OCI-LY7 (cell line): ENCODE results near the gene NRCAM. TPM values are rescaled to one million over a fixed set of nuclear protein-coding genes. Genes with fewer than 3 reads are reported as not detected.
A peak's percentile ranks its signal among the peaks of the same experiment; 100 is the strongest.

Source experiments
- BruUV-seq: library from RNA; stranded (reverse); fragments of 400-500 nt; replicated peaks from 2 replicates; lab custom pipeline; 2021; lab: Mats Ljungman, UMichigan
- CTCF ChIA-PET: fragments of 300-600 bp; sonication (Branson Sonifier 250); formaldehyde crosslinking; loops from one replicate; lab custom pipeline; 2022; ENCODE audit warnings: antibody characterized with exemption; ENCODE audit not compliant: unreplicated experiment; lab: Charles Lee
- POLR2A ChIA-PET: fragments of 300-600 bp; sonication (Branson Sonifier 250); formaldehyde crosslinking; loops from one replicate; lab custom pipeline; 2022; ENCODE audit warnings: antibody characterized with exemption; lab: Charles Lee
- DNase-seq: peaks from one replicate; pipeline ENCODE4 v3.0.0-alpha.2; 2015; ENCODE audit warnings: low spot score
- H2AFZ ChIP-seq: fragments of 200-600 bp; sonication (generic), shearing (Covaris generic); 2 replicates; pipeline ENCODE4 v1.6.1; 2014; ENCODE audit warnings: mild to moderate bottlenecking, antibody characterized with exemption, low read length, moderate library complexity
- H3K27ac ChIP-seq: fragments of 200-600 bp; sonication (generic); 2 replicates; pipeline ENCODE4 v1.5.1; 2014; ENCODE audit warnings: mixed run types, low read depth, mild to moderate bottlenecking, moderate library complexity, low read length, inconsistent platforms; ENCODE audit not compliant: poor library complexity, severe bottlenecking
- H3K36me3 ChIP-seq: fragments of 200-600 bp; sonication (generic); 2 replicates; pipeline ENCODE4 v1.6.1; 2014; ENCODE audit warnings: mild to moderate bottlenecking, antibody characterized with exemption, low read length, moderate library complexity, mixed read lengths; ENCODE audit not compliant: insufficient read depth
- H3K4me1 ChIP-seq: fragments of 200-600 bp; sonication (generic); 2 replicates; pipeline ENCODE4 v1.5.1; 2014; ENCODE audit warnings: mild to moderate bottlenecking, low read length; ENCODE audit not compliant: insufficient read depth, poor library complexity, severe bottlenecking
- H3K4me2 ChIP-seq: fragments of 200-600 bp; sonication (generic); 2 replicates; pipeline ENCODE4 v1.6.1; 2014; ENCODE audit warnings: mild to moderate bottlenecking, low read length
- H3K4me3 ChIP-seq: fragments of 200-600 bp; sonication (generic); 2 replicates; pipeline ENCODE4 v1.5.1; 2014; ENCODE audit warnings: mild to moderate bottlenecking, low read depth, low read length; ENCODE audit not compliant: poor library complexity, severe bottlenecking
- H3K79me2 ChIP-seq: fragments of 200-600 bp; sonication (generic); 2 replicates; pipeline ENCODE4 v1.6.1; 2016; ENCODE audit warnings: low read depth, mild to moderate bottlenecking, low read length, moderate library complexity, mixed read lengths; ENCODE audit not compliant: insufficient read depth
- H3K9me2 ChIP-seq: fragments of 200-600 bp; sonication (generic); 2 replicates; pipeline ENCODE4 v1.6.1; 2016; ENCODE audit warnings: mild to moderate bottlenecking, low read length, mixed read lengths; ENCODE audit not compliant: insufficient read depth
- H3K9me3 ChIP-seq: fragments of 200-600 bp; sonication (generic); 2 replicates; pipeline ENCODE4 v1.6.1; 2014; ENCODE audit warnings: mild to moderate bottlenecking, mixed run types, low read length, mixed read lengths
- H4K20me1 ChIP-seq: fragments of 200-600 bp; sonication (generic); 2 replicates; pipeline ENCODE4 v1.6.1; 2014; ENCODE audit warnings: mild to moderate bottlenecking, antibody characterized with exemption, low read length, moderate library complexity, mixed read lengths; ENCODE audit not compliant: insufficient read depth
- CTCF ChIP-seq: fragments of 200-600 bp; sonication (generic); conservative IDR thresholded peaks from 2 replicates; pipeline ENCODE4 v1.5.1; 2014; ENCODE audit warnings: mild to moderate bottlenecking, antibody characterized with exemption, low read length, moderate library complexity, mixed read lengths
- EZH2phosphoT487 ChIP-seq: fragments of 200-600 bp; sonication (generic); IDR thresholded peaks from 2 replicates; pipeline ENCODE4 v1.6.1; 2018; ENCODE audit warnings: low read depth, borderline replicate concordance, mild to moderate bottlenecking, mixed run types, antibody characterized with exemption, low read length, moderate library complexity, mixed read lengths
- intact Hi-C: fragments of 100-400 bp; cut with micrococcal nuclease; formaldehyde crosslinking; loops from one replicate; pipeline ENCODE4 v1.10.0; 2022; ENCODE audit not compliant: unreplicated experiment
- total RNA-seq, 2 experiments: library from RNA; depleted of rRNA in 1 of 2; stranded (reverse); fragments of >200 nt in 1 of 2; shearing (Covaris generic) in 1 of 2; gene quantifications; 2 replicates each; pipeline ENCODE4 v1.2.3, GENCODE V29; 2014 to 2022

Gene NRCAM
- total RNA-seq, 2 experiments from 2014 or later: not detected

DNA sequence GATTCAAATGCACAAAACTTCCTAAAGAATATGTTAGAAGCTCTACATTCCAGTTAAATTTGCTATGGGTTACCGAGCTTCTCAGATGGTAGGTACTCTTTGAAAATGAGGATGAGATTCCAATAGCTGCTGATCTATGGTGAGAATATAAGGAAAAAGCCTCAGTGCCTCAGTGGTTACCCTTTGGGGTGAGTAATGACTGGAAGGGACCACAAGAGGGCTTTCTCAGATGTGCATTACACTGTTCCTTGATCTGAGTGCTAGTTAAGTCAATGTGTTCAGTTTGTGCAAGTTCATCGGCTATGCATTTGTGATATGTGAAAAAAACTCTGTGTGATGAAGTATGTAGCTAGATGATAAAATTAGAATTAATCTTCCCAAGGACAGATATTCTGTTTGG is 3.5 kb downstream of the NRCAM start:
- H3K4me3 ChIP-seq: no peak overlapping the region
- H4K20me1 ChIP-seq: no peaks in the 10 kb centered on the region
- POLR2A ChIA-PET: interaction anchor here (1.0 kb wide), 1 partner anchor 25 kb away, joined by 3 read pairs; no protein-coding TSS in a partner anchor
- H3K9me3 ChIP-seq: no peaks in the 10 kb centered on the region
- CTCF ChIA-PET: interaction anchor here (1.3 kb wide), 1 partner anchor 44 kb away, joined by 5 read pairs; no protein-coding TSS in a partner anchor
- no peaks in the 10 kb centered on the region for H3K9me2 ChIP-seq
- no peak overlapping the region for H2AFZ ChIP-seq
- H3K4me1 ChIP-seq: no peaks in the 10 kb centered on the region
- no peak overlapping the region for H3K4me2 ChIP-seq
- BruUV-seq: no TSS peak
- DNase-seq: peak; percentile 45
- H3K27ac ChIP-seq: no peak overlapping the region
- no peaks in the 10 kb centered on the region for H3K36me3 ChIP-seq
- TF ChIP-seq EZH2phosphoT487 (no peak), CTCF (peak; percentile 77)
- H3K79me2 ChIP-seq: no peaks in the 10 kb centered on the region
- intact Hi-C loops: loop anchor here (2.0 kb wide), 1 partner anchor 44 kb away; no protein-coding TSS in a partner anchor

- no peak for DNase-seq
- H3K79me2 ChIP-seq: no peaks in the 10 kb centered on the region
- H3K9me3 ChIP-seq: no peaks in the 10 kb centered on the region
- no peaks in the 10 kb centered on the region for H3K36me3 ChIP-seq
- intact Hi-C loops: no loop called here
- H3K4me2 ChIP-seq: no peak overlapping the region
- H3K4me1 ChIP-seq: no peaks in the 10 kb centered on the region
- TF ChIP-seq CTCF: no peak
- no peak for TF ChIP-seq EZH2phosphoT487
- no peak overlapping the region for H2AFZ ChIP-seq
- H3K9me2 ChIP-seq: no peaks in the 10 kb centered on the region
- ChIA-PET POLR2A (no interaction called here), CTCF (no interaction called here)
- no peak overlapping the region for H3K4me3 ChIP-seq
- H4K20me1 ChIP-seq: no peaks in the 10 kb centered on the region
- no peak overlapping the region for H3K27ac ChIP-seq
- no TSS peak for BruUV-seq
Measured at GRCh38 chr7:108451296-108451848, 4.9 kb downstream of the NRCAM start.

GRCh38 chr7:108450160-108450559 is 6.1 kb downstream of the NRCAM start:
- Histone ChIP-seq H3K4me1 (no peaks in the 10 kb centered on the region), H3K79me2 (no peaks in the 10 kb centered on the region), H3K27ac (no peak overlapping the region), H3K9me3 (no peaks in the 10 kb centered on the region), H3K36me3 (no peaks in the 10 kb centered on the region), H3K4me2 (no peak overlapping the region), H3K4me3 (no peak overlapping the region), H3K9me2 (no peaks in the 10 kb centered on the region), H2AFZ (no peak overlapping the region), H4K20me1 (no peaks in the 10 kb centered on the region)
- BruUV-seq: no TSS peak
- intact Hi-C loops: no loop called here
- CTCF ChIA-PET: no interaction called here
- POLR2A ChIA-PET: interaction anchor here (0.6 to 1.2 kb wide), 5 partner anchors 18 to 1268 kb away, joined by 3 to 8 read pairs (median 4); no protein-coding TSS in a partner anchor
- no peak for TF ChIP-seq EZH2phosphoT487
- no peak for TF ChIP-seq CTCF
- no peak for DNase-seq
